Glomerular visceral epithelial cell (primary cell): ENCODE measurements around the gene SPDYE1.
"Not testable (repeated sequence)": the region's sequence is repeated elsewhere in the genome, so short reads cannot be mapped to it uniquely, and the experiment has no call there.

ENCODE experiments used
- DNase-seq: peaks from one replicate; pipeline ENCODE4 v3.0.0-alpha.2; 2016; ENCODE audit errors: extremely low spot score

SPDYE1 gene

DNA sequence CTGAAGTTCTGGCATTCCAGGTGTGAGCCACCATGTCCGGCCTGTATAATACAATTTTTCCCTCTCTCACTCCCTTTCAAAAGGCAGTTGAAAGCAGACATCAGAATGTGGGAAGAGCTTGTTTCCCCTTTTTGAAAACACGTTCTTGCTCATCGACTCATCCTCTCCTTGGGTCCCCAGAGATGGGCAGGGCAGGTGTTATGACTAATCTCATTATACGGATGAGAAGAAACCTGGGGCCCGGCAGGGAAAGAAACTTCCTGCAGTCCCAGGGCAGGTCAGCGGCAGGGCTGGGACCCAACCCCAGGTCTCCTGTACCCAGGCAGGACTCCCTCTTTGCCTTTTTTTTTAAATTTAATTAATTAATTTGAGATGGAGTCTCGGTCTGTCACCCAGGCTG, 4.8 kb upstream of the SPDYE1 start:
- DNase-seq = peak; percentile 61

DNA sequence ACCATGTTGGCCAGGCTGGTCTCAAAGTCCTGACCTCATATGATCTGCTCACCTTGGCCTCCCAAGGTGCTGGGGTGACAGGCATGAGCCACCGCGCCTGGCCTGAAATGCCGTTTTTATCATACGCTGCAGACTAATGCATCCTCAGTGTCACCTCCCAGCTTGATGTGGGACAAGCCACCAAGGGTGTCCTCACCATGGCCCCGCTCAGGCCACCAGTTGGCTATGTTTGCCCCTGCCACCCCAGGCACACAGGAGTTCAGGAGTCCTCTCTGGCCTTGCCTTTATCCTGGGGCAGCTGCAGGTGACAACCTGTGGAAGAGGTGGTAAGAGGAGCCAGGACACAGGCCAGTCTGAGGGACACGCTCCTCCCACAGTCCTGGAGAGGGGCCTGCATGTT, 3.0 kb upstream of the SPDYE1 start:
- DNase-seq = not testable (repeated sequence)

DNA sequence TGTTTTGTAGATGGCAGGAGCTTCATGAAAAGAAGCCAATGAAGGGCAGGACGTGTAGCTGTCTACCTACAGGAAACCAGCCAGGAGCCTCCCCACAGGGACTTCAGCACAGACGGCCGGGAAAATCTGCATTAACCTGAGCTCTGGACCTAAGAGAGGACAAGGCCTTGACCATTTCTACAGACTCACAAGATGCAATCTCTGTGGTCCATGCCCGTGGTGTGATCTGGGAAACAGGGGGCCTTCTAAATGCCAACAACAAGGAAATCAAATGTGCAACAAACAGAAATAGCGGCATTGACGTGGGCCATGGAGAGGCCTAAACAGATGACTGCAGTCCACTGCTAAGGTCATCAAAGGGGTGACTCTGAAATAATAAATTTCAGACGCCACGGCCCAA, 14.4 kb downstream of the SPDYE1 start:
- DNase-seq = not testable (repeated sequence)

DNA sequence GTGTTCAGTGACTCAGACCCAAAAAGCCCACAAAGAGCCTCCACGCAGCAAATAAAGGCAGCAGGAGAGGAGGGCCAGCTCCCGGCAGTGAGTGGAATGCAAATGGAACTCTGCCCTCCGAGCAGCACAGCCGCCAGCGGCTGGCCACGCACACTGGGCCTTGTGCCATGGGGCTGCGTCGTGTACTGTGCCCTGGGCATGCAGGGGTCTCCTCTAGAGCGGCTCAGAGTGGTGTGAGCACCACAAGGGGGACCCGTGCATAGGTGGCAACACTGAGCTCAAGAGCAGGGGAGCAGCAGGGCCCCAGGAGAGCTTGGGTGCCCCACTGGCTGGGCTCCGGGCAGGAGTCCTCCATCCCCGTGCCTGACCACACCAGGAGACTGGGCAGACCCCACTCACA, 17.4 kb downstream of the SPDYE1 start:
- not testable (repeated sequence) for DNase-seq

- peak; percentile 96 for DNase-seq
Measured at GRCh38 chr7:44018857-44019807, 21.4 kb downstream of the SPDYE1 start.

DNA sequence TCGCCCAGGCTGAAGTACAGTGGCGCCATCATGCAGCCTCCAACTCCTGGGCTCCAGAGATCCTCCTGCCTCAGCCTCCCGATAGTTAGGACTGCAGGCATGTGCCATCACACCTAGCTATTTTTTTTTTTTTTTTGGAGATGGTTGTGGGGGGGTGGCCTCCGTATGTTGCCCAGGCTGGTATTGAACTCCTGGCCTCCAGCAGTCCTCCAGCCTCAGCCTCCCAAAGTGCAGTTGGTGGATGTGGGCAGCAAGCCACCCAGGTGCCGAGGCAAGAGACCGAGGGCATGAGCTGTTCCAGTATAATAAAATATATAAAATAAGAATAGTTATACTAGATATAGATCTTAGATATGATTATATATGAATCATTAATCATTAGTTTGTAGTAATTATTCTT, 22.1 kb downstream of the SPDYE1 start:
- DNase-seq = not testable (repeated sequence)

DNA sequence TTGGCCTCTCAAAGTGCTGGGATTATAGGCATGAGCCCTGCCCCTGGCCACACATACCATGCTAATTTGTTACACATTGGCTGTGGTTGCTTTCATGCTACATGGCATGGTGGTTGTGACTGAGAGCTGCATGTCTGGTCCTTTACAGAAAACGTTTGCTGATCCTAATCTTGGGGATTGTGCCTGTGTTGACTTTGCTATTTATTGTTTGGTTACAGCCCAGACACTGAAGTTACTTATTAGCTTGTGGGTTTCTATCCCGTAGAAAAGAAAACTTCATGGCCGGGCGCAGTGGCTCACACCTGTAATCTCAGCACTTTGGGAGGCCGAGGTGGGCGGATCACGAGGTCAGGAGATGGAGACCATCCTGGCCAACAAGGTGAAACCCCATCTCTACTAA, 24.4 kb downstream of the SPDYE1 start:
- DNase-seq = not testable (repeated sequence)

DNA sequence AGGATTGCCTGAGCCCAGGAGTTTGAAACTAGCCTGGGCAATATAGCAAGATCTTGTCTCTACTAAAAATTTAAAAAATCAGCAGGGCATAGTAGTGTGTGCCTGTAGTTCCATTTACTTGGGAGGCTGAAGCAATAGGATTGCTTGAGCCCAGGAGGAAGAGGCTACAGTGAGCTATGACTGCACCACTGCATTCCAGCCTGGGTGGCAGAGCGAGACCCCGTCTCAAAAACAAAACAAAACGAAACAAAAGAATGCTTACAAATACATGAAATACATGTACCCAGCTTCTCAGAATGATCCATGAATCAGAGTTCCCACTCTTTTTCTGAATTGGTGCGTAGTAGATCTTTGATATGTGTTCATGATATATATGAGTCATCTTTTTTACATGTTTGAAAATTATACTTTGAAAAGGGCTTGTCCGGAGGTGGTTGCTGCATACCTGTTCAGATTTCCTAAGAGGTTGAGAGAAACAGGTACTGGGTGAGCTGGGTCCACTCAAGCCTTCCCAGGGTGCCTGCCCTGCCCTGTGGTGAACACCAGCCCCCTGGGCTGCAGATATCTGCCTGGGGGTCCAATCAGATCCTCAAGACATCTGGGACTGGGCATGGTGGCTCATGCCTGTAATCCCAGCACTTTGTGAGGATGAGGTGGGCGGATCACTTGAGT, 25.2 kb downstream of the SPDYE1 start:
- not testable (repeated sequence) for DNase-seq

GRCh38 chr7:44029433-44029832, 31.7 kb downstream of the SPDYE1 start:
- not testable (repeated sequence) for DNase-seq

GRCh38 chr7:44030029-44030428, 32.3 kb downstream of the SPDYE1 start:
- DNase-seq = not testable (repeated sequence)

DNA sequence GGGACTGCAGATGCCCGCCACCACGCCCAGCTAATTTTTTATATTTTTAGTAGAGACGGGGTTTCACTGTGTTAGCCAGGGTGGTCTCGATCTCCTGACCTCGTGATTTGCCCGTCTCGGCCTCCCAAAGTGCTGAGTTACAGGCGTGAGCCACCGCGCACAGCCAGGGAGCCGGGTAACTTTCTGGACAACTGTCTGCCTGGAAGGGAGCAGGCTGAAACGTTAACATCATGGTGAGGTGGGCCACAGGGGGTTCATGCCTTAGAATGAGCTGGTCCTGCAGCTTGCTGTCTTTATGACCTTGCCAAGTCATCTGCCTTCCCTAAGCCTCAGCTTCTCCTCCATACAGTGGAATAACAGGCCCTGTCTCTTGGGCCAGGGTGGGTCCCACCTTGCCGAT, 33.6 kb downstream of the SPDYE1 start:
- not testable (repeated sequence) for DNase-seq

- DNase-seq = not testable (repeated sequence)
Measured at GRCh38 chr7:44032031-44032430, 34.3 kb downstream of the SPDYE1 start.

DNA sequence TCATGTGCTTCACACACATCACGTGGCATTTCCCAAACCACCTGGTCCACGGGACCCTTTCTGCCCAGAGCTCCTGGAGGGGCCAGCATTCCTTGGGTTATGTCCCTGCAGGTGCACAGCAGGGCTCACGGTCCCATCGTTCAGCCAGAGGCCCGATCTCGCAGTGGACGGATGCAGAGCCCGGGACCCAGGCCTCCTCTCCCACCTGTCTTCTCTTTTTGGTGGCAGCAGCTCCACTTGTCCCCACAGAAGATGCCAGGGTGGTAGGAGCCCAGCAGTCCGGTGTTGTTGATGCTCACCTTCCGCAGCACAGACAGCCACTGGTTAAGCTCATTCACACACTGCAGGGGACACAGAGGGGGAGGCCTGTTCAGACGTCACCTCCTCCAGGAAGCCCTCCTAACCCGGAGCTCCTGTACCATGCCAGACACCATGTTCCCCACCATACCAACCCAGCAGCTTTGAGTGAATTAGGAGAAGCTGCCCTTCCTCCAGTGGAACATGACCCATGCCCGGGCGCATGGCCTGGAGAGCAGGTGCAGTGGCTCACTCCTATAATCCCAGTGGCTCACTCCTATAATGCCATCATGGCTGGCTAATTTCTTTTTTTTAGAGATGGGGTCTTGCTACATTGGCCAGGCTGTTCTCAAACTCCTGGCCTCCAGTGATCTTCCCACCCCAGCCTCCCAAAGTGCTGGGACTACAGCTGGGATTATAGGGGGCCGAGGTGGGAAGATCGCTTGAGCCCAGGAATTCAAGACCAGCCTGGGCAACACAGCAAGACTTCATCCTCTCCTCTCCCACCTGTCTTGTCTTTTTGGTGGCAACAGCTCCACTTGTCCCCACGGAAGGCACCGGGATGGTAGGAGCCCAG, 36.5 kb downstream of the SPDYE1 start:
- not testable (repeated sequence) for DNase-seq

DNA sequence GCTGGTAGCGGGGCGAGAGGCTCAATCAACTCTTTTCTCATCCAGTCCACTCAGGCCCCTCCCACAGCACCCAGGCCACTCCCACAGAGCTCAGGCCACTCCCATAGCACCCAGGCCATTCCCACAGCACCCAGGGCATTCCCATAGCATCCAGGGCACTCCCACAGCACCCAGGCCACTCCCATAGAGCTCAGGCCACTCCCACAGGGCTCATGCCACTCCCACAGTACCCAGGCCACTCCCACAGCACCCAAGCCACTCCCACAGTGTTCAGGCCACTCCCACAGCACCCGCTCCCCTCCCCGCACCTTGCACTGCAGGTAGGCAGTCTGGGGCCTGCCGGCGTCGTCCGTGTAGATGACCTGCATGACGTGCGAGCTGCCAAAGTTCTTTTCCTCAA, 38.7 kb downstream of the SPDYE1 start:
- DNase-seq = not testable (repeated sequence)

- not testable (repeated sequence) for DNase-seq
Measured at GRCh38 chr7:44037951-44038350, 40.3 kb downstream of the SPDYE1 start.

GRCh38 chr7:44038553-44038952, 40.9 kb downstream of the SPDYE1 start:
- not testable (repeated sequence) for DNase-seq

DNA sequence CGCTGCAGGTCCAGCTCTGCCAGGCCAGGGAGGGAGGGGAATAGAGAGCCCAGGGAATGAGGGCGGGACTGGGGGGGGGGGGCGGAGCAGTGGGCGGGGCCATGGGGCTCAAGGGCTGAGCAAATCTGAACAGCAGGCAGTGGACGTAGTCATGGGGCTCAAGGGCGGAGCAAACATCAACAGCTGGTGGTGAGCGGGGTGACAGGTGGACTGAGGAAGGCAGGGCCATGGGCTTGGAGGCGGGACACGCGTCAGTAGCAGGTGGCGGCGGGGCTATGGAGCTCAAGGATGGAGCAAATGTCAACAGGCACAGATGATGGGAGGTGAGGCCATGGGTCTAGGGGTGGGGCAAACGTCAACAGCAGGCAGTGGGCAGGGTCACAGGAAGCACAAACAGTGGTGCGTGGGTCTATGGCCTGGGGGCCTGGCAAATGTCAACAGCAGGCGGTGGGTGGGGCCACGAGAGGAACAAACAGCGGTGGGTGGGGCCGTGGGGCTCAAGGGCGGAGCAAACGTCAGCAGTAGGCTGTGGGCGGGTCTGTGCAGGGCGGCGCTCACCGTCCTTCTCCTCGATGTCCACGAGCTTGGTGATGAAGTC, 41.4 kb downstream of the SPDYE1 start:
- not testable (repeated sequence) for DNase-seq

DNA sequence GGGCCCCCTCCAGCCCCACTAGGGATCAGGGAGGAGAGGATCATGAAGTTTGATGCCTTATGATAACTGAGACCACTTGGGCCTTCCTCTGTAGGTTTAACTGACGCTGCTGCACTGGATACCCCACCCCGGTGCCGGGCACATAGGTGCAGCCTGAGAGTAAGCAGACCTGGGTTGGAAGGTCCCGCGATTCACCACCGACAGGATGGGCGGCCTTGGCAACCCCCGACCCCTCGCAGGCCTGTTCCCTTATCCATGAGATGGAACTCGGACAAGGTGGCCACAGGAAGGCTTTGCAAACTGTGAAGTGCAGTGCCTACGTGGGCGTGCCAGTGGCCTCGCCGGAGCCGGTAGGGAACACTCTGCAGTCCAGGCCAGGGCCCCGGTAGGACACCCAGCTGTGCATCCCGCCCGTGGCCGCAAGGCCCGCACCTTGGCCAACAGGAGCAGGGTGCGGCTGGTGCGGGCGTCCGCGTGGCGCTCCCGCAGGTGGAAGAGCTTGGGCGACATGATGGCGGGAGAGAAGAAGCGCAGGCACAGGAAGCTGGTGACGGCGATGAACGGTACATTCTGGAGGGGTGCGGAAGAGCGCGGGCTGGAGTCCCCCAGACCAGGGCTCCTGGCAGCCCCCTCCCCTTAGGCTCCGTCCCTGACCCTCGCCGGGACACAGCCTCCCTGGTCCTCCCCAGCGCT, 42.2 kb downstream of the SPDYE1 start:
- not testable (repeated sequence) for DNase-seq

DNA sequence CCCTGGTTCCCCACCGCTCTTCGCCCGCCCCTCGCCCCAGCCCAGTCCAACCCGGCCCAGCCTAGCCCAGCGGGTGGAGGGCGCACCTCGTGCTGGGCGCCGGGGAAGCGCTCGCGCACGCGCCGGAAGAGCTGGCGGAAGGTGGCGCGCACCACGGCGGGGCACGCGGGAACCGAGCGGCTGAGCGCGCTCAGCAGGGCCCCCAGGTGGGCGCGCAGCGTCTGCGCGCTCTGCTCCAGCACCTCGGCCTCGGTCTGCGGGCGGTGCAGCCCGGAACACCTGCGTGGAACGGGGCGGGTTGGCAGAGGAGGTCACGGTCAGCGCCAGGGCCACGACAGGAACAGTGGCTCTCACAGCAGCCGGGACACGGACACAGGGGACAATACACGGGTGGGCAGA, 42.8 kb downstream of the SPDYE1 start:
- DNase-seq = not testable (repeated sequence)

- DNase-seq = no peak
Measured at GRCh38 chr7:44042221-44042620, 44.5 kb downstream of the SPDYE1 start.

DNA sequence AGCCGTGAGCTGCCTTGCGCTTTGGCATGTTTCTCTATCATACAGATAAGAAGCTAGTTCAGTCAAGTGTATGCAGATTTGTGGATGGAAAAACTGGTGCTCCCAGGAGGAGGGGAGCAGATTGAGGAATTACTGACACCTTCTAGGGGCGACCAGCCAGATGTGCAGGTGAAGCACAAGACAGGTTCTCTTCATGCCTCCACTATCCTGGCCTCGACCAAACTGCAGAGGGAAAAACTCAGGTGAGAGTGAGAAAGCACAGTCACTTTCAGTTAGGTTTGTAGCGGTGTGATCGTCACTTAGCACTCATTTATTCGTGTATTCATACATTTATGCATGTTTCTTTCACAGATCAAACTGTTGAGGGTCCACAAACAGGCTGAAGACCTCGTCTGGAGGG, 46.2 kb downstream of the SPDYE1 start:
- no peak for DNase-seq
